NCI-H1694 (cell line): Measurements from ENCODE around the gene PSAP.

Experiments
- DNase-seq: peaks from one replicate; lab custom pipeline; 2025; lab: John Stamatoyannopoulos, UW

The PSAP gene

GRCh38 chr10:71766717-71767419 is 84.2 kb downstream of the PSAP start:
- no peak for DNase-seq
